ENCODE data around the gene AMPD2. TPM values are rescaled to one million over a fixed set of nuclear protein-coding genes. Genes with fewer than 3 reads are reported as not detected.

Gene AMPD2
- total RNA-seq, 2 donors from 2014 or later: 55.7 to 69.3 TPM

GRCh38 chr1:109578947-109579443 lies 40.6 kb upstream of the AMPD2 start:
- no peak overlapping the region for H3K27ac Mint-ChIP-seq

DNA sequence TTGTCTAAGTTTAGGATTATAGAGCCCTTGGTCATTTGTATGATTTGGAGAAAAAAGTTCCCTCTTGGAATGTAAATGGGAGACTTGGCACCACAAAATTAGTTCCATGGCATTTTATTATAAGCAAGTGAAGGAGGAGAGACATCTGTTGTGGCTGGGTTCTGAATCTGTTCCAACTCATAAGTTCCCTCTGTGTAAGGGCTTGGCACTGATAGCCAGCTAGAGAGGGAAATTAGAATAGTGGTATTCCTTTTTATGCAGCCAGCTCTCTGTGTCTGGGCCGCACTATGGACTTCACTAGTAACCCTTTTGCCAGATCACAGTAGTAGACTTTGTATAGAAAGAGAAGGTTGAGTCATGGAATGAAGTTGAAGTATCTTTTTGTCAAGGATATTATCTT lies 40.1 kb upstream of the AMPD2 start:
- Histone ChIP-seq H3K27ac (ENCODE audit: low read depth, low read length) (no peak overlapping the region), H3K4me1 (ENCODE audit: control insufficient read depth, insufficient read depth, low read length) (no peaks in the 10 kb centered on the region), H3K4me3 (ENCODE audit: low read length) (no peak overlapping the region), H3K9ac (ENCODE audit: extremely low read depth, low read length, poor library complexity, severe bottlenecking) (no peak overlapping the region), H3K36me3 (ENCODE audit: control insufficient read depth, insufficient read depth, low read length) (peaks cover 81% of the 10 kb centered on the region), H3K27me3 (ENCODE audit: control insufficient read depth, insufficient read depth, low read length, poor library complexity, severe bottlenecking) (no peaks in the 10 kb centered on the region), H3K9me3 (ENCODE audit: control insufficient read depth, low read length) (no peaks in the 10 kb centered on the region)
- H3K4me3 Mint-ChIP-seq: no peak overlapping the region
- peaks cover 69% of the 10 kb centered on the region for H3K36me3 Mint-ChIP-seq (ENCODE audit: low read depth)
- 91 to 95% methylated on average over 1 of the region's 1 CpG for WGBS, 2 experiments (ENCODE audit: insufficient coverage in 1 of 2, insufficient read length in 1 of 2)
- no peak overlapping the region for H3K27ac Mint-ChIP-seq
- no peaks in the 10 kb centered on the region for H3K27me3 Mint-ChIP-seq (ENCODE audit: insufficient read depth)
- DNase-seq: no peak
- no peaks in the 10 kb centered on the region for H3K9me3 Mint-ChIP-seq
- TF ChIP-seq CTCF (conservative IDR thresholded peaks at IDR 0.05): no peak
- no peaks in the 10 kb centered on the region for H3K4me1 Mint-ChIP-seq

More at GRCh38 chr1:109578947-109579443, 40.6 kb upstream of the AMPD2 start:
- H3K36me3 ChIP-seq (ENCODE audit: control insufficient read depth, insufficient read depth, low read length): peaks cover 81% of the 10 kb centered on the region
- Mint-ChIP-seq H3K4me3 (no peak overlapping the region), H3K36me3 (ENCODE audit: low read depth) (peaks cover 65% of the 10 kb centered on the region), H3K27me3 (ENCODE audit: insufficient read depth) (no peaks in the 10 kb centered on the region), H3K4me1 (no peaks in the 10 kb centered on the region), H3K9me3 (no peaks in the 10 kb centered on the region)
- H3K27me3 ChIP-seq (ENCODE audit: control insufficient read depth, insufficient read depth, low read length, poor library complexity, severe bottlenecking): no peaks in the 10 kb centered on the region
- 93 to 96% methylated on average over 3 of the region's 3 CpGs for WGBS, 2 experiments (ENCODE audit: insufficient coverage in 1 of 2, insufficient read length in 1 of 2)
- TF ChIP-seq CTCF (conservative IDR thresholded peaks at IDR 0.05): no peak
- DNase-seq: no peak
- H3K9me3 ChIP-seq (ENCODE audit: control insufficient read depth, low read length): no peaks in the 10 kb centered on the region
- no peak overlapping the region for H3K27ac ChIP-seq (ENCODE audit: low read depth, low read length)
- H3K4me1 ChIP-seq (ENCODE audit: control insufficient read depth, insufficient read depth, low read length): no peaks in the 10 kb centered on the region
- no peak overlapping the region for H3K4me3 ChIP-seq (ENCODE audit: low read length)
- no peak overlapping the region for H3K9ac ChIP-seq (ENCODE audit: extremely low read depth, low read length, poor library complexity, severe bottlenecking)

DNA sequence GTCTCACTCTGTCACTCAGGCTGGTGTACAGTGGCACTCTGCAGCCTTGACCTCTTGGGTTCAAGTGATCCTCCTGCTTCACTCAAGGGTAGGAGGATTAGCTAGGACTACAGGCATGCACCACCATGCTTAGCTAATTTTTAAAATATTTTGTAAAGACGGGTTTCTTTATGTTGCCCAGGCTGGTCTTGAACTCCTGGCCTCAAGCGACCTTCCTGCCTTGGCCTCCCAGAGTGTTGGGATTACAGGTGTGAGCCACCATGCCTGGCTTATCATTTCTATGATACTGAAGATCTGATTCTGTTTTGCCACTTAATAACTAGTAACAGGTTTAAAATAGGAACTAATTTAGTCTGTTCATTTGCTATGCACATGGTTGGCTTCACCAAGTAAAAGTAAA lies 37.6 kb upstream of the AMPD2 start:
- H3K27ac ChIP-seq (ENCODE audit: low read depth, low read length): no peak overlapping the region
- no peaks in the 10 kb centered on the region for H3K4me1 Mint-ChIP-seq
- DNase-seq: no peak
- no peaks in the 10 kb centered on the region for H3K27me3 ChIP-seq (ENCODE audit: control insufficient read depth, insufficient read depth, low read length, poor library complexity, severe bottlenecking)
- H3K27ac Mint-ChIP-seq: no peak overlapping the region
- H3K27me3 Mint-ChIP-seq (ENCODE audit: insufficient read depth): no peaks in the 10 kb centered on the region
- H3K4me3 ChIP-seq (ENCODE audit: low read length): no peak overlapping the region
- no peak for TF ChIP-seq CTCF (conservative IDR thresholded peaks at IDR 0.05)
- H3K9me3 Mint-ChIP-seq: no peaks in the 10 kb centered on the region
- H3K9ac ChIP-seq (ENCODE audit: extremely low read depth, low read length, poor library complexity, severe bottlenecking): no peak overlapping the region
- 83 to 95% methylated on average over 1 to 2 of the region's 2 CpGs for WGBS, 2 experiments (ENCODE audit: insufficient coverage in 1 of 2, insufficient read length in 1 of 2)
- peaks cover 84% of the 10 kb centered on the region for H3K36me3 ChIP-seq (ENCODE audit: control insufficient read depth, insufficient read depth, low read length)
- H3K36me3 Mint-ChIP-seq (ENCODE audit: low read depth): peaks cover 67% of the 10 kb centered on the region
- no peak overlapping the region for H3K4me3 Mint-ChIP-seq
- no peaks in the 10 kb centered on the region for H3K4me1 ChIP-seq (ENCODE audit: control insufficient read depth, insufficient read depth, low read length)
- H3K9me3 ChIP-seq (ENCODE audit: control insufficient read depth, low read length): no peaks in the 10 kb centered on the region
